Tibial artery (tissue), 4 donors: ENCODE measurements around the gene PKP4.

ENCODE experiments used
- DNase-seq, 2 donors: peaks; one replicate each; pipeline ENCODE4 v3.0.0-alpha.2; 2019
- H3K27ac ChIP-seq, 2 donors: fragments of 200-600 bp; sonication (generic) in 1 of 2; 1 replicate in 1 of 2; 2 replicates in 1 of 2; pipeline ENCODE4 v1.5.1; 2018 to 2019; ENCODE audit warnings: mild to moderate bottlenecking in 1 of 2
- H3K27me3 ChIP-seq, 2 donors: fragments of 200-600 bp; sonication (generic) in 1 of 2; one replicate each; pipeline versions ENCODE4 v1.5.1 to v1.6.0; 2016 to 2019
- H3K36me3 ChIP-seq, 3 donors: fragments of 200-600 bp; sonication (generic) in 2 of 3; one replicate each; pipeline ENCODE4 v1.5.1; 2016 to 2019; ENCODE audit warnings: mild to moderate bottlenecking in 2 of 3
- H3K4me1 ChIP-seq, 4 donors: fragments of 200-600 bp; sonication (generic) in 2 of 4; 1 replicate in 3 of 4; 2 replicates in 1 of 4; pipeline ENCODE4 v1.5.1; 2016 to 2019
- H3K4me3 ChIP-seq, 2 donors: fragments of 200-600 bp; sonication (generic) in 1 of 2; 1 replicate in 1 of 2; 2 replicates in 1 of 2; pipeline ENCODE4 v1.5.1; 2018 to 2019; ENCODE audit warnings: mild to moderate bottlenecking in 2 of 2
- H3K9me3 ChIP-seq, 3 donors: fragments of 200-600 bp; sonication (generic) in 1 of 3; one replicate each; pipeline ENCODE4 v1.5.1; 2016 to 2019
- intact Hi-C: fragments of 100-400 bp; cut with DNase I; formaldehyde crosslinking; loops from one replicate; pipeline ENCODE4 v1.15.0; 2023; ENCODE audit warnings: low total_unique reads
- TF ChIP-seq, protein P1 (sequence below), 2 experiments: fragments of 200-600 bp in 1 of 2; fragments of 450-650 bp in 1 of 2; IDR thresholded peaks; one replicate each; pipeline ENCODE4 v1.5.1; 2017 to 2019; ENCODE audit warnings: antibody characterized with exemption in 2 of 2, mild to moderate bottlenecking in 1 of 2, moderate library complexity in 1 of 2

Gene PKP4

DNA sequence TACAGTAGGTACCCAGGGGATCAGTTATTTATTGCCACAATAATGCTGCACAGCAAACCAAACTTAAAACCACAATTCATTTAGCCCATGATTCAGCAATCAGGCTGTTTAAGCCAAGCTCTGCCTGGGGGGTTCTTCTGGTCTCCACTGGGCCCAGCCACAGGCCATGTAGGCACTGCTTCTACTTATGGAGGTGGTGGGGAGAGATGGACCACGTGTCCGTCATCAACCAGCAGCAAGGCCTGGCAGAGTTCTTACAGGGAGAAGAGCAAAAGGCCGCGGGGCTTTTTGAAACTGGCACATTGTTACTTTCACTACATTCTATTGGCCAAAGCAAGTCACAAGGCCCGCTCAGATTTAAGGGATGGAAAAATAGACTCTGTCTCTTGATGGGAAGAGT, 262.1 kb downstream of the PKP4 start:
- no peak for DNase-seq
- TF ChIP-seq, protein P1, sequence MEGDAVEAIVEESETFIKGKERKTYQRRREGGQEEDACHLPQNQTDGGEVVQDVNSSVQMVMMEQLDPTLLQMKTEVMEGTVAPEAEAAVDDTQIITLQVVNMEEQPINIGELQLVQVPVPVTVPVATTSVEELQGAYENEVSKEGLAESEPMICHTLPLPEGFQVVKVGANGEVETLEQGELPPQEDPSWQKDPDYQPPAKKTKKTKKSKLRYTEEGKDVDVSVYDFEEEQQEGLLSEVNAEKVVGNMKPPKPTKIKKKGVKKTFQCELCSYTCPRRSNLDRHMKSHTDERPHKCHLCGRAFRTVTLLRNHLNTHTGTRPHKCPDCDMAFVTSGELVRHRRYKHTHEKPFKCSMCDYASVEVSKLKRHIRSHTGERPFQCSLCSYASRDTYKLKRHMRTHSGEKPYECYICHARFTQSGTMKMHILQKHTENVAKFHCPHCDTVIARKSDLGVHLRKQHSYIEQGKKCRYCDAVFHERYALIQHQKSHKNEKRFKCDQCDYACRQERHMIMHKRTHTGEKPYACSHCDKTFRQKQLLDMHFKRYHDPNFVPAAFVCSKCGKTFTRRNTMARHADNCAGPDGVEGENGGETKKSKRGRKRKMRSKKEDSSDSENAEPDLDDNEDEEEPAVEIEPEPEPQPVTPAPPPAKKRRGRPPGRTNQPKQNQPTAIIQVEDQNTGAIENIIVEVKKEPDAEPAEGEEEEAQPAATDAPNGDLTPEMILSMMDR (IDR thresholded peaks at IDR 0.05) = no peak
- H3K4me1 ChIP-seq = peaks cover 0 to 22% (median 2%) of the 10 kb centered on the region in 4 donors
- intact Hi-C loops = no loop called here
- no peak overlapping the region for H3K27ac ChIP-seq
- H3K36me3 ChIP-seq = no peaks in the 10 kb centered on the region
- peaks cover 0 to 4% (median 0%) of the 10 kb centered on the region in 3 donors for H3K9me3 ChIP-seq
- no peak overlapping the region for H3K4me3 ChIP-seq
- no peaks in the 10 kb centered on the region for H3K27me3 ChIP-seq

DNA sequence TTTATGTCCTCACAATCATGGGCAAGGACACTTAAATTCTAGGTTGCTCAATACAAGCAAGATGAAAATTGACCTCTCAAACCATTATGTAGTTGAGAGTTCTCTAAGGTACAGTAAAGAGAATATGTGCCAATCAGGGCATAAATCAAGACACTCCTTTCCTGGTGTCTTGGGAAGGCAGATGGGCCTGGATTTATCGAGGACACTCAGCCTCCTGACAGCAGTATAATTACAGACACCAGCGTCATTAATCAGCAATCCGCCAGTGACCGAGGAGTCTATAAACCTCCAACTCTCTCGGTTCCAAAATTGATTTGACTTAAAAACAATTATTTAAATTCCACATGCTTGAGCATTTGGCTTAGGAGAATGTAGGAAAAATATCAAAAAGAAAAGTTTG, 262.7 kb downstream of the PKP4 start:
- intact Hi-C loops = no loop called here
- peaks cover 0 to 26% (median 3%) of the 10 kb centered on the region in 4 donors for H3K4me1 ChIP-seq
- no peaks in the 10 kb centered on the region for H3K9me3 ChIP-seq
- H3K27me3 ChIP-seq = no peaks in the 10 kb centered on the region
- no peak overlapping the region for H3K4me3 ChIP-seq
- no peak overlapping the region for H3K27ac ChIP-seq
- TF ChIP-seq, protein P1 (IDR thresholded peaks at IDR 0.05) = no peak
- DNase-seq = no peak
- no peaks in the 10 kb centered on the region for H3K36me3 ChIP-seq

DNA sequence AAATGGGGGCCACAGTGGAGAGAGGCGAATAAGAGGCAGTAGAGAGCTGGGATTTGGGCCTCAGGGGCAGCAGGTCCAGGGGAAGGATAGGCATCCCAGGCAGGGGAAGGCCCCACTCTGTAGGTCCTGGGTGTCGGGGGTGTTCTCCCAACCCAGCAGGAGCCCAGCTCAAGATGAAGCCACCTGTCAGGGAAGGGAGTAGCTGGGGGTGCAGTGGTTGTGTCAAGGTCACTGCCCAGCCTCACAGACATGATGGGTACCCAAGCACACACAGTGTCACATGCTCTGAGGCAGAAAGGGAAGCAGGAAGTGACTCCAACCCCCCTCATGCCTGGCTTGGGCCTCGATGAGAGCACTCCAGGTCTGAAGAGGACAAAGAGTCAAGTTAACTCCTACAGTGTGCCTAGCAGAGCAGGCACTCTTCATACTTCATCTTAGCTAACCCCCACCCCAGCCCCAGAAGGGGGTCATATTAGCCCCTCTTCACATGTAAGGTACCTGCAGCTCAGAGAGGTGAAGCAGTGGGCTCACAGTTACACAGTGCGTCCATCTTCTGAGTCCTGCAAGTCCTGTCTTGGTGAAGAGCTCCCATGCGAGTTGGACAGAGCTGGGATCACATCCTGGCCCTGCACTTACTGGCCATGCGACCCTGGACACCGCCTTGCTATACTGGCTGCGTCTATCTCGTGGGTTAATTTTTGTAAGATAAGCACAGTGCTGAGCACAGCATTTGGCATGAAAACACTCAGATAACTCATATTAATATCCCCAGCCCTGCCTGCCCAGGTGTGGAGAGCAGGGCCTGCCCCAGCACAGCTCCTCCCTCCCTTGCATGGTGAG, 265.7 kb downstream of the PKP4 start:
- intact Hi-C loops = no loop called here
- Histone ChIP-seq H3K9me3 (no peaks in the 10 kb centered on the region), H3K27ac (no peak overlapping the region), H3K27me3 (no peaks in the 10 kb centered on the region), H3K4me3 (no peak overlapping the region), H3K36me3 (no peaks in the 10 kb centered on the region), H3K4me1 (peaks cover 0 to 33% (median 4%) of the 10 kb centered on the region in 4 donors)
- DNase-seq = no peak
- TF ChIP-seq, protein P1 (IDR thresholded peaks at IDR 0.05) = no peak

DNA sequence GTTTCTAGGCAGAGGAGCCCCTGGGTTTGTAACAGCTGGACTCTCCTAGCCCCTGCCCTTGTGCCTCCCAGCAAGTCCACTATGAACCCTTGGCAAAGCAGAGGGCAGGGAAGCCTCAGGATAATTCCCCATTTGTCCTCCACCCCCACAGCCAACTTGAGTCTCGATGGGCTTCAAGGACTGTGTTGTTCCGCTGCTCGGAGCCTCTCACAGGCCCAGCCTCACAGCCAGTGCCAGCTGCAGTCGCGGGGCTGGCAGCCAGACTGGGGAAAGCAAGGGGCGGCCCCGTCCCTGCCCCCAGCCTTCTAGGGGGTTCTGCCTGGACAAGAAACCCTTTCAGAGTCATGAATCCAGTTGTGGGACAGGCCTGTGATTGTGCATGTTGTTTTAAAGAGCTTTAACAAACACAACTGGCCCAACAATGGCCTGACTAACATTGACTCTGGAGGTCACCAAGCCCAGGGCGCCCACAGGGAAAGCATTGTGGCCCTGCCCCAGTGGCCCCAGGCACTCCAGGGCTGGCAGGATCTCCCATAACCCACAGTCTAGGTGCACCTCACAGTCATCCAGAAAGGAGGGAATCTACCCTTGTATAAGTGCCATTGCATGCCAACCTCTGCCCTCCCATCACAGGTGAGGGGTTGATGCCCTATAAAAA, 266.6 kb downstream of the PKP4 start:
- Histone ChIP-seq H3K4me3 (no peak overlapping the region), H3K4me1 (peaks cover 0 to 33% (median 4%) of the 10 kb centered on the region in 4 donors), H3K36me3 (no peaks in the 10 kb centered on the region), H3K27me3 (no peaks in the 10 kb centered on the region), H3K27ac (no peak overlapping the region), H3K9me3 (no peaks in the 10 kb centered on the region)
- no peak for DNase-seq
- intact Hi-C loops = no loop called here
- TF ChIP-seq, protein P1 (IDR thresholded peaks at IDR 0.05) = no peak

DNA sequence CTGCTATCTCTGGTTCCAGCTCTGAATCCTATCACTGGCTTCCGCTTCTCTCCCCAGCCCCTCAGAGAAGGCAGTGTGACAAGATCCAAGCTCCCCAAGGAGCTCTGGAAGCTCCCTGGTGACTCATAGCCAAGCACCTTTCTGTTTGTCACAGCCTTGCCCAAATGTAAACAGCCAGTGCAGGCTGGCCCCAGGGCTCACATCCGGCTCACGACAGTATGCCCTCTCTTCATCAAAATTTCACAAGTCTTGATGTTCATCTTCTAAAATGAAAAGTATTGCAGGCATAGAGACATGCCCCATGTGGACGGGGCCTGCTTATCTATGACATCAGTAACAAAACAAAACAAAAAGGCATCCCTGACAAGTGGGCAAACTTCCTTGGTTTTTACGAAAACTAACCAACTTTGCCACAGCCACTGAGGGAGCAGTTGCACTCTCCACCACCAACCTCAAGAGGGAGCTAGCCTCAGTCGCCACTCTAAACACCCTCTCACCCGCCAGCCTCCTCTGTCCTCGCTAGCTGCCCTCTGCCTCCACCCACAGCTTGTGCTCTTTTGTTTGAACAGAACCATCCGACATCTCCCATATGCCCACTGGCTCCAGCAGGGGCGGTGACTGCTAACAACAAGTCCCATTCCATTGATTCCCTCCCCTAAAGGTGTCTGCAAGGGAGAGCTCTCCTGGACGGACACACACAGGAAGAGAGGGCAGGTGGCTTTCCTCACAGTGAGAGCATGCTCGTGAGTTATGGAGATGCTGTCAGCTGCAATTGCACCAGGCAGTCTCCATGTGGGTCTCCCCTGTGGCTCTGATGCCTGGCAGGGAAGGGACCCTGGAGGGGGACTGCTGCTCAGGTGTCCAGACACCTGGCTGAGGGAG, 267.4 kb downstream of the PKP4 start:
- intact Hi-C loops = no loop called here
- no peaks in the 10 kb centered on the region for H3K9me3 ChIP-seq
- no peak overlapping the region for H3K27ac ChIP-seq
- H3K27me3 ChIP-seq = no peaks in the 10 kb centered on the region
- no peak for DNase-seq
- no peak overlapping the region for H3K4me3 ChIP-seq
- no peaks in the 10 kb centered on the region for H3K36me3 ChIP-seq
- H3K4me1 ChIP-seq = peaks cover 0 to 33% (median 4%) of the 10 kb centered on the region in 4 donors
- TF ChIP-seq, protein P1 (IDR thresholded peaks at IDR 0.05) = no peak
